Tibial nerve (tissue), 3 donors: Measurements from ENCODE around the gene SLC27A1.

Experiments
- CTCF ChIP-seq, 5 experiments: fragments of 200-600 bp in 3 of 5; fragments of 450-650 bp in 2 of 5; sonication (generic) in 3 of 5; IDR thresholded peaks; one replicate each; pipeline ENCODE4 v1.5.1; 2016 to 2019; ENCODE audit warnings: antibody characterized with exemption in 5 of 5, mild to moderate bottlenecking in 3 of 5, moderate library complexity in 2 of 5
- POLR2A ChIP-seq, 2 donors: fragments of 450-650 bp; IDR thresholded peaks; one replicate each; pipeline ENCODE4 v1.6.1; 2017; ENCODE audit warnings: antibody characterized with exemption in 2 of 2, mild to moderate bottlenecking in 2 of 2, moderate library complexity in 2 of 2

GRCh38 chr19:17456127-17456526 lies 14.2 kb upstream of the SLC27A1 start:
- TF ChIP-seq CTCF (IDR thresholded peaks at IDR 0.05): no peak
- TF ChIP-seq POLR2A (IDR thresholded peaks at IDR 0.05): no peak
